ENCODE data around the gene IHH.

DNA sequence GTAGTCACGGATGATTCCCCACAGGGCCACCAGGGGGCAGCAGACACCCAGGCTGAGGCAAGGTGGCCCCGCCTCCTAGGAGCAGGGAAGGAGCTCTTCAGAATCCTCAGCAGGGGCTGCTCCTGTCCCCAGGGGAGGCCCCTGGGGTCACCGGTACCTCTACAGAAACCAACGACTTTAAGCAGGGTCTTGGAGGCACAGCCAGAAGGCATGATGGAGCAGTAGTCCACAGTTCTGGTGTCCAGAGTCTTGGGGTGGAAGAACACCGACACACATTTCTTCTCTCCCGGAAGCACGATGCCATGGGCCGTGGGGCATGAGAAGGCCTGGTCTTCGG is 30.9 kb downstream of the IHH start:
- TF ChIP-seq POLR2AphosphoS5 (IDR thresholded peaks at IDR 0.05; ENCODE audit: low read depth, low read length), result no peak
- TF ChIP-seq, protein P1, sequence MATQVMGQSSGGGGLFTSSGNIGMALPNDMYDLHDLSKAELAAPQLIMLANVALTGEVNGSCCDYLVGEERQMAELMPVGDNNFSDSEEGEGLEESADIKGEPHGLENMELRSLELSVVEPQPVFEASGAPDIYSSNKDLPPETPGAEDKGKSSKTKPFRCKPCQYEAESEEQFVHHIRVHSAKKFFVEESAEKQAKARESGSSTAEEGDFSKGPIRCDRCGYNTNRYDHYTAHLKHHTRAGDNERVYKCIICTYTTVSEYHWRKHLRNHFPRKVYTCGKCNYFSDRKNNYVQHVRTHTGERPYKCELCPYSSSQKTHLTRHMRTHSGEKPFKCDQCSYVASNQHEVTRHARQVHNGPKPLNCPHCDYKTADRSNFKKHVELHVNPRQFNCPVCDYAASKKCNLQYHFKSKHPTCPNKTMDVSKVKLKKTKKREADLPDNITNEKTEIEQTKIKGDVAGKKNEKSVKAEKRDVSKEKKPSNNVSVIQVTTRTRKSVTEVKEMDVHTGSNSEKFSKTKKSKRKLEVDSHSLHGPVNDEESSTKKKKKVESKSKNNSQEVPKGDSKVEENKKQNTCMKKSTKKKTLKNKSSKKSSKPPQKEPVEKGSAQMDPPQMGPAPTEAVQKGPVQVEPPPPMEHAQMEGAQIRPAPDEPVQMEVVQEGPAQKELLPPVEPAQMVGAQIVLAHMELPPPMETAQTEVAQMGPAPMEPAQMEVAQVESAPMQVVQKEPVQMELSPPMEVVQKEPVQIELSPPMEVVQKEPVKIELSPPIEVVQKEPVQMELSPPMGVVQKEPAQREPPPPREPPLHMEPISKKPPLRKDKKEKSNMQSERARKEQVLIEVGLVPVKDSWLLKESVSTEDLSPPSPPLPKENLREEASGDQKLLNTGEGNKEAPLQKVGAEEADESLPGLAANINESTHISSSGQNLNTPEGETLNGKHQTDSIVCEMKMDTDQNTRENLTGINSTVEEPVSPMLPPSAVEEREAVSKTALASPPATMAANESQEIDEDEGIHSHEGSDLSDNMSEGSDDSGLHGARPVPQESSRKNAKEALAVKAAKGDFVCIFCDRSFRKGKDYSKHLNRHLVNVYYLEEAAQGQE (IDR thresholded peaks at IDR 0.05; ENCODE audit: insufficient read depth in 1 of 2, low read depth in 2 of 2, low read length in 2 of 2), result no peak
- TF ChIP-seq TAF1 (IDR thresholded peaks at IDR 0.05; ENCODE audit: borderline replicate concordance, insufficient read depth, low read length), result no peak
- TF ChIP-seq FOXP2 (optimal IDR thresholded peaks at IDR 0.05; ENCODE audit: borderline replicate concordance, extremely low read depth, extremely low read length, insufficient read depth), result no peak
- TF ChIP-seq SIN3A (IDR thresholded peaks at IDR 0.05; ENCODE audit: borderline replicate concordance, insufficient read depth, low read length), result no peak

Data from PFSK-1 (cell line).